Measurements from ENCODE around the gene BOC.

BOC gene

DNA sequence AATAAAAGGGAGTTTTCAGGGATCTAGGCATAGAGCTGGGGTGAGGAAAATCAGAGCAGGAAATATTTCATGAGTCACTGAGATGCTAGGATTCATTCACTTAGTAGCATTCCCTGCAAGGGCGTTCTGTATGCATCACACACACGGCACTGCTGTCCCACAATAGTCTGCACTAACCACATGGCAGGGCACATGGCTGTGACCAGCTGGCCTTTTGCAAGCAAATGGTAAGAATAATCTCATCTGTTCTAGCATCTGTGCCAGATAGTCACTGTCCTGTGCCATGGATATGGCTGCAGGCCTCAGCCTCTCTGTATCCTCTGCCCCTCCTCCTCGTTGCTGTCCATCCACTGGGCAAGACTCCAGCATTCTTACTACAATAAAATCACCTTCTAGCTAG is 37.8 kb downstream of the BOC start:
- Histone ChIP-seq H3K4me3 (ENCODE audit: low read length in 2 of 2) (no peak overlapping the region), H3K27me3 (ENCODE audit: control insufficient read depth in 1 of 2, insufficient read depth in 2 of 2, low read length in 2 of 2) (no peaks in the 10 kb centered on the region), H3K9ac (ENCODE audit: low read length in 2 of 2) (no peak overlapping the region), H3K36me3 (ENCODE audit: control insufficient read depth in 2 of 2, insufficient read depth in 2 of 2, low read length in 2 of 2) (peaks cover 31 to 37% of the 10 kb centered on the region in 2 donors), H3K9me3 (ENCODE audit: control insufficient read depth in 2 of 2, low read length in 2 of 2) (no peaks in the 10 kb centered on the region), H3K4me1 (ENCODE audit: control insufficient read depth, insufficient read depth, low read length) (peaks cover 48% of the 10 kb centered on the region), H3K27ac (ENCODE audit: low read length) (peak overlapping the region; percentile 70)

DNA sequence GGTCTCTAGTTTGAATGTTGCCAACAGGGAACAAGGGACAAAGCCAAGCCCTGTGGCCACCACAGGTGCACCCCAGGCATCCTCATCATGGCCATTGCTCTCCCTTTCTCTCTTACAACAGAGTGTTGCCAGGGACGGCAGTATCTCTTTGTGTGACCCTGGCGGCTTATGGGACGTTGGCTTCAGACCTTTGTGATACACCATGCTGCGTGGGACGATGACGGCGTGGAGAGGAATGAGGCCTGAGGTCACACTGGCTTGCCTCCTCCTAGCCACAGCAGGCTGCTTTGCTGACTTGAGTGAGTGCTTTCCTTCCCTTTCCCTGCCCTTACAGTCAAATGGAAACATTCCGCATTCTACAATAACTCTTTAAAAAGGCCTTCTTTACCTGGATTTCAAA is 38.2 kb downstream of the BOC start:
- H3K9ac ChIP-seq (ENCODE audit: low read length in 2 of 2), result no peak overlapping the region
- H3K4me1 ChIP-seq (ENCODE audit: control insufficient read depth, insufficient read depth, low read length), result peaks cover 53% of the 10 kb centered on the region
- no peak overlapping the region for H3K4me3 ChIP-seq (ENCODE audit: low read length in 2 of 2)
- H3K9me3 ChIP-seq (ENCODE audit: control insufficient read depth in 2 of 2, low read length in 2 of 2), result no peaks in the 10 kb centered on the region
- H3K27ac ChIP-seq (ENCODE audit: low read length), result peak overlapping the region; percentile 70
- no peaks in the 10 kb centered on the region for H3K27me3 ChIP-seq (ENCODE audit: control insufficient read depth in 1 of 2, insufficient read depth in 2 of 2, low read length in 2 of 2)
- peaks cover 31 to 37% of the 10 kb centered on the region in 2 donors for H3K36me3 ChIP-seq (ENCODE audit: control insufficient read depth in 2 of 2, insufficient read depth in 2 of 2, low read length in 2 of 2)

DNA sequence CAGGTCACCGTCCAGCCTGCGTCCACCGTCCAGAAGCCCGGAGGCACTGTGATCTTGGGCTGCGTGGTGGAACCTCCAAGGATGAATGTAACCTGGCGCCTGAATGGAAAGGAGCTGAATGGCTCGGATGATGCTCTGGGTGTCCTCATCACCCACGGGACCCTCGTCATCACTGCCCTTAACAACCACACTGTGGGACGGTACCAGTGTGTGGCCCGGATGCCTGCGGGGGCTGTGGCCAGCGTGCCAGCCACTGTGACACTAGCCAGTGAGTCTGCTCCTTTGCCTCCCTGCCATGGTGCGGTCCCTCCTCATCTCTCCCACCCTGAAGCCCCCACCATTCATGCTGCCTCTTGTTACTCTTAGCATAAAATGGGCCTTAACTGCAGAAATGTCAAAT is 39.2 kb downstream of the BOC start:
- Histone ChIP-seq H3K4me3 (ENCODE audit: low read length in 2 of 2) (no peak overlapping the region), H3K27ac (ENCODE audit: low read length) (peak overlapping the region; percentile 18), H3K4me1 (ENCODE audit: control insufficient read depth, insufficient read depth, low read length) (peaks cover 52% of the 10 kb centered on the region)

DNA sequence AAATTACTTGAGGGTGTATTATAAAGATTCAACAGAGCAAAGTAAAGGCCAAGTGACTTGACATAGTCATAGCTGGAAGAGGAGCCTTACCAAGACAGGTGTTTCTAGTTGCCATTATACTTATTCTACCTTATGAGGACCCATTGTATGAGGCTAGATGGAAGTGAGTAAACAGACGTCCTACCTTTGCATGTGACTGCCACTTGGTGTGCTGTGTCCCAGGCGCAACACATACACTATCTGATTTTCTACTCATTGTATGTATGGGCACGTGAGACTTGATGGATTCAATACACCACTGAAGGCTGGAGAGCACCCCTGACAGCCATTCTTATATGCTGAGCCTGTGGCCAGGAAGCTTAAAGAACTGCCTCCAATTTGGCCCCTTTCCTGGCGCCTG is 40.5 kb downstream of the BOC start:
- Histone ChIP-seq H3K9ac (ENCODE audit: low read length in 2 of 2) (no peak overlapping the region), H3K4me1 (ENCODE audit: control insufficient read depth, insufficient read depth, low read length) (peaks cover 47% of the 10 kb centered on the region), H3K9me3 (ENCODE audit: control insufficient read depth in 2 of 2, low read length in 2 of 2) (no peaks in the 10 kb centered on the region), H3K27ac (ENCODE audit: low read length) (peak overlapping the region; percentile 49), H3K36me3 (ENCODE audit: control insufficient read depth in 2 of 2, insufficient read depth in 2 of 2, low read length in 2 of 2) (peaks cover 31 to 41% of the 10 kb centered on the region in 2 donors), H3K4me3 (ENCODE audit: low read length in 2 of 2) (no peak overlapping the region), H3K27me3 (ENCODE audit: control insufficient read depth in 1 of 2, insufficient read depth in 2 of 2, low read length in 2 of 2) (no peaks in the 10 kb centered on the region)

More for the DNA sequence above, 39.2 kb downstream of the BOC start:
- peaks cover 31 to 37% of the 10 kb centered on the region in 2 donors for H3K36me3 ChIP-seq (ENCODE audit: control insufficient read depth in 2 of 2, insufficient read depth in 2 of 2, low read length in 2 of 2)
- no peaks in the 10 kb centered on the region for H3K9me3 ChIP-seq (ENCODE audit: control insufficient read depth in 2 of 2, low read length in 2 of 2)
- H3K9ac ChIP-seq (ENCODE audit: low read length in 2 of 2), result no peak overlapping the region
- H3K27me3 ChIP-seq (ENCODE audit: control insufficient read depth in 1 of 2, insufficient read depth in 2 of 2, low read length in 2 of 2), result no peaks in the 10 kb centered on the region

DNA sequence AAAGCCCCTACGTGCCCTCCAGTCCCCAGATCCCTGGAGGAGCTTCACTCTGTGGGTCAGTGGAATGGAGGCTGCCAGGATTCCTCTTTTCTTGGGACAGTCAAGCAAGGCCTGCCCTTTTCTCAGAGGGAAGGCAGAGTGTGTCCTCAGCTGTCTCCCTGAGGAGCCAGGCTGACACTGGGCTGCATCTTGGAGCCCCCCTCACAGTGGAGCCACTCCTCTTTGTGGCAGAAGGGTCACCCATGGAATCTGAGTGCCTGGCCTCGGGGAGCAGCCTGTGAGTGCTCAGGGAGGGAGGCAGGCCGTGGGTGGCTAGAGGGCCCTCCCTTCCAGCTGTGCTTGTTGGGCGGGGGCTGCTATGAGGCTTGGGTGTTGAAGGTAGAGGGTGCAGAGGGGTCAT is 41.2 kb downstream of the BOC start:
- Histone ChIP-seq H3K4me1 (ENCODE audit: control insufficient read depth, insufficient read depth, low read length) (peaks cover 39% of the 10 kb centered on the region), H3K27ac (ENCODE audit: low read length) (peak overlapping the region; percentile 49)

DNA sequence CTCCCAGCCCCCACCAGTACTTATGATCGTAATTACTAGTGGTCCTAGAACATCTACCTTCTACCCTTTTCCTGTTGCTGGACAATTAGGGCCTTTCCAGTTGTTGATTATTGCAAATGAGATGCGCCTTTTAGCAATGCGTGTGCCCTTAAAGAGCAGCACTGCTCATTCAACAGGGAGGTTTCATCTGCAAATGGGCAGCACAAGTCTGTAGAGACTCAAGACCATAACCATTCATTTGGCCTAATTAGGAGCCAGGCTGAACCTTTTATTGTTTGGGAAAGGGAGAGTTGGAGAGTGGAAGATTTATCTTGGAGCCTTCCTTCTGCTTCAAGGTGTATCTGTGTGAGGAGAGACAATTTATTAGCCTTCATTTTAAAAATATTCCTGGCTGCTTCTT is 42.3 kb downstream of the BOC start:
- H3K9ac ChIP-seq (ENCODE audit: low read length in 2 of 2), result no peak overlapping the region
- peaks cover 39% of the 10 kb centered on the region for H3K4me1 ChIP-seq (ENCODE audit: control insufficient read depth, insufficient read depth, low read length)
- H3K27me3 ChIP-seq (ENCODE audit: control insufficient read depth in 1 of 2, insufficient read depth in 2 of 2, low read length in 2 of 2), result no peaks in the 10 kb centered on the region
- H3K4me3 ChIP-seq (ENCODE audit: low read length in 2 of 2), result no peak overlapping the region
- no peaks in the 10 kb centered on the region for H3K9me3 ChIP-seq (ENCODE audit: control insufficient read depth in 2 of 2, low read length in 2 of 2)
- peak overlapping the region; percentile 67 for H3K27ac ChIP-seq (ENCODE audit: low read length)
- peaks cover 35 to 45% of the 10 kb centered on the region in 2 donors for H3K36me3 ChIP-seq (ENCODE audit: control insufficient read depth in 2 of 2, insufficient read depth in 2 of 2, low read length in 2 of 2)

More for the DNA sequence above, 41.2 kb downstream of the BOC start:
- H3K27me3 ChIP-seq (ENCODE audit: control insufficient read depth in 1 of 2, insufficient read depth in 2 of 2, low read length in 2 of 2), result no peaks in the 10 kb centered on the region
- H3K4me3 ChIP-seq (ENCODE audit: low read length in 2 of 2), result no peak overlapping the region
- H3K9me3 ChIP-seq (ENCODE audit: control insufficient read depth in 2 of 2, low read length in 2 of 2), result no peaks in the 10 kb centered on the region
- no peak overlapping the region for H3K9ac ChIP-seq (ENCODE audit: low read length in 2 of 2)
- H3K36me3 ChIP-seq (ENCODE audit: control insufficient read depth in 2 of 2, insufficient read depth in 2 of 2, low read length in 2 of 2), result peaks cover 35 to 45% of the 10 kb centered on the region in 2 donors

DNA sequence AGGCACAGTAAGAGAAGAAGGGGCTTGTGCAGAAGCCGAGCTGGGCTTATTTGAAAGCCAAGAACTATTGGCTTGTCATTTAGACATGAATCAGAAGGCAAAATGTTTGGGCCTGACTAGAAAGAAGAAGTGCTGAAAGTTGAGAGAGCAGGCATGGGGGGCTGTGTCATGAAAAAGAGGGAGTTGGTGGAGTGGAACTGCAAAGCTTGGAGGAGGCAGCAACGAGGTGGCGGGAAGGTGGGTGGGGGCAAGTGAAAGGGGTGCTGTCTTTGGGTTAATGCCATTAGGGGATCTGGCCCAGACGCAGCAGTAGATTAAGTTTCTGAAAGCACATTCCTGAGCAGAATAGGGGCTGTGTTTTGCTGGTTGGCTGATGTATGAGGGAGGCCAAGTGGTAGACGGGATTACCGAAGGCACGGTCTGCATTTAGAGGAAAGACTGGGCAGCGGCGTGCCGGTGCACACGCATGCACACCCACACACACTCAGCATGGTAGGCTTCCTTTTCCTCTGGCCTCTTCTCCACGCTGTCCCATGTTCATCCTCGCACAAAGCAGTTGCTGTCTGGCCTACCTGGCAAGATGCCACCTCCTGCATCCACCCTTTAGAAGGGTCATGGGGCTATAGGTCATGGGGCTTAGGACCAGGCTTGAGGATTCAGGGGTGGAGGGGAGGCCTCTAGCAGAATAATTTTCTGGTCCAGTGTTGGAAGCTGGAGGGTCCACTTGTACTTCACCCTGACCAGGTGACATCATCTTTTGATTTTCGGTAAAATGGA is 43.0 kb downstream of the BOC start:
- peaks cover 34 to 43% of the 10 kb centered on the region in 2 donors for H3K36me3 ChIP-seq (ENCODE audit: control insufficient read depth in 2 of 2, insufficient read depth in 2 of 2, low read length in 2 of 2)
- H3K9ac ChIP-seq (ENCODE audit: low read length in 2 of 2), result peak overlapping the region in 1 of 2 donors; percentile 55
- peak overlapping the region; percentile 67 for H3K27ac ChIP-seq (ENCODE audit: low read length)
- H3K4me1 ChIP-seq (ENCODE audit: control insufficient read depth, insufficient read depth, low read length), result peaks cover 38% of the 10 kb centered on the region
- peak overlapping the region; percentile 16 to 44 for H3K4me3 ChIP-seq (ENCODE audit: low read length in 2 of 2)
- no peaks in the 10 kb centered on the region for H3K27me3 ChIP-seq (ENCODE audit: control insufficient read depth in 1 of 2, insufficient read depth in 2 of 2, low read length in 2 of 2)
- no peaks in the 10 kb centered on the region for H3K9me3 ChIP-seq (ENCODE audit: control insufficient read depth in 2 of 2, low read length in 2 of 2)

DNA sequence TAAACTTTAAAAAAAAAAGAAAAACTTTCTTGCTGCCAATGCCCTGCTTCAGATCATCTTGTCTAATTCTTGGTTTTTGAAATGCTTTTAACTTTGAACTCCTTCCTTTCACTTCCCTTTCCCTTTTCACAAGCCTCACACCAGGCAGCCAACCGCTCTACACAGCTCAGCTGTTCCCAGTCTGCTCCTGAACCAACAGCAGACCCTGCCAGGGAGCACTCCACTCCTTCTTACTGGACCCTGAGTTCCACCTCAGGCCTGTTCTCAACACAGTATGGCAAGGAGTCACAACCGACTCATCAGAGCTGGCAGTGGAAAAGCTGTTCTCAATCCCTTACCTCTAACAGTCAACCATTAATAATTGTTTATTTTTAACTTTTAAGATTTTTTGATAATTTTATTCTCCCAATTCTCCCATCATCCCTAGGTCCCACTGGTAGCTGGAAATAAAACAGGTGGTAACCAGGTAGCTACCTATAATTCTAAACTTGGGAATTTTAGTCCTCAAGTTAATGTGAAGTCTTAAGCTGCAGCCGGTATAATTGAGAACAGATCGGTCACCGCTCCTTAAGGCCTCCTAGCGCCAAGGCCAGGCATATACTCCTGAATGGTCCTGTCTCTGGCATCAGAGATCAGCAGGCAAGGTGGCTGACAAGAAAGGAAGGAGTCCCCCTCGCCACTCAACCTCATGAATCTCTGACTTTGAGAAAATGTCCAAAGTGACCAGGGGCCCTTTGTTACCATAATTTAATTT is 43.9 kb downstream of the BOC start:
- peak overlapping the region; percentile 67 for H3K27ac ChIP-seq (ENCODE audit: low read length)
- H3K4me3 ChIP-seq (ENCODE audit: low read length in 2 of 2), result no peak overlapping the region
- no peaks in the 10 kb centered on the region for H3K27me3 ChIP-seq (ENCODE audit: control insufficient read depth in 1 of 2, insufficient read depth in 2 of 2, low read length in 2 of 2)
- H3K36me3 ChIP-seq (ENCODE audit: control insufficient read depth in 2 of 2, insufficient read depth in 2 of 2, low read length in 2 of 2), result peaks cover 25 to 34% of the 10 kb centered on the region in 2 donors
- H3K9ac ChIP-seq (ENCODE audit: low read length in 2 of 2), result no peak overlapping the region
- H3K9me3 ChIP-seq (ENCODE audit: control insufficient read depth in 2 of 2, low read length in 2 of 2), result no peaks in the 10 kb centered on the region
- H3K4me1 ChIP-seq (ENCODE audit: control insufficient read depth, insufficient read depth, low read length), result peaks cover 41% of the 10 kb centered on the region

DNA sequence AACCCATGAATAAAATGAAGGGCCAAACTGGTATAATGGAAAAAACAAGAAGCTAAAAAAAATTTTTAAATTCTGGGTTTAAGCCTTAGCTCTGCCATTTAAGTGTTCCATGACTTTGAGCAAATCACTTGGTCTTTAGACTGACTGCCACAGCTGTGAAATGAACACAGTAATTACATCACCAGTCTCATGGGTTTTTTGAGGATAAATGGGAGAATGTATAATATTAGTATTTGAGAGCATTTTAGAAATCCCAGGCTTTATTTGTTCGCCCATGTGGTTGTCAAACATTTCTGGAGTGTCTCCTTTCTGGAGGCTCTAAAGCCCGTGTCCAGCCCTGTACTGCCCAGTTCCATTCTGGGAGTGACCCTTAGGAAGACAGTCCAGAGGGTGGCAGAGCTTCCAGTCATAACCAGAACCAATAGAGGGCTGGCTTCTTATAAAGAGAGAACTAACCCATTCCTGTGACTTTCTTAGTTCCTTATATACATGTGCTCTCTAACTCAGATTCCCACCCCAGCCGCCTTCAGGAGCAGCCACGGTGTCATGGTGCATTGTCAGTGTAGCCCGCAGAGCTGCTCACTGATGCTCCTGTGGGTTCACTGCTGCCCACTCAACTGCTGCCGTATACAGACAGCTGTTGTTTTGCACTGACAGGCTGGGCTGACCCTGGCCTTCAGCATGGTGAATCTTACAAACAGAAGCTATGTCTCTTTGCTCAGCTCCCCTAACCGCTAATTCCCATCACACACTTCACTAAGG is 44.7 kb downstream of the BOC start:
- no peaks in the 10 kb centered on the region for H3K9me3 ChIP-seq (ENCODE audit: control insufficient read depth in 2 of 2, low read length in 2 of 2)
- no peak overlapping the region for H3K9ac ChIP-seq (ENCODE audit: low read length in 2 of 2)
- no peak overlapping the region for H3K27ac ChIP-seq (ENCODE audit: low read length)
- peaks cover 17 to 26% of the 10 kb centered on the region in 2 donors for H3K36me3 ChIP-seq (ENCODE audit: control insufficient read depth in 2 of 2, insufficient read depth in 2 of 2, low read length in 2 of 2)
- no peak overlapping the region for H3K4me3 ChIP-seq (ENCODE audit: low read length in 2 of 2)
- peaks cover 49% of the 10 kb centered on the region for H3K4me1 ChIP-seq (ENCODE audit: control insufficient read depth, insufficient read depth, low read length)
- H3K27me3 ChIP-seq (ENCODE audit: control insufficient read depth in 1 of 2, insufficient read depth in 2 of 2, low read length in 2 of 2), result no peaks in the 10 kb centered on the region

DNA sequence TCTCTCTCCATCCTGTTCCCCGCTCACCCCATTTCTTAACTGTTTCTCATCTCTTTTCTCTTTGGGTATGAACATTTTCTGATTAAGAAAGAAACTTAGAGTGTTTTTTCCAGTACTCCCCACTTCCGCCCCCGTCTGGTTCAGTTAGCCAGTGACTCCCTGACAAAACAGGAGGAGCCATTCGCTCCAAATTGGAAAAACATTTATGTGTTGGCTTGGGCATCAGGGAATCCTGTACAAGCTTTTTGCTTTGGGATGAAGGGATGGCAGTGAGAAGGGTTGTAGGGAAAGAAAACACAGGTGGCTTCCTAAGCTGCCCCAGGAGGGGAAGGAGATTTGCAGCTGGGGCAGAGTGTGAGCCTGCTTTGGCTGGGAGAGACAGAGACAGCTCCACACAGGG is 47.0 kb downstream of the BOC start:
- no peak overlapping the region for H3K9ac ChIP-seq (ENCODE audit: low read length in 2 of 2)
- H3K9me3 ChIP-seq (ENCODE audit: control insufficient read depth in 2 of 2, low read length in 2 of 2), result no peaks in the 10 kb centered on the region
- H3K4me3 ChIP-seq (ENCODE audit: low read length in 2 of 2), result no peak overlapping the region
- H3K27me3 ChIP-seq (ENCODE audit: control insufficient read depth in 1 of 2, insufficient read depth in 2 of 2, low read length in 2 of 2), result no peaks in the 10 kb centered on the region
- H3K4me1 ChIP-seq (ENCODE audit: control insufficient read depth, insufficient read depth, low read length), result peaks cover 63% of the 10 kb centered on the region
- peaks cover 12 to 16% of the 10 kb centered on the region in 2 donors for H3K36me3 ChIP-seq (ENCODE audit: control insufficient read depth in 2 of 2, insufficient read depth in 2 of 2, low read length in 2 of 2)
- H3K27ac ChIP-seq (ENCODE audit: low read length), result peak overlapping the region; percentile 31

Data from stomach smooth muscle (tissue), 2 donors.